Stimulated activated CD4-positive, alpha-beta T cell treated with anti-CD3 and anti-CD28 coated beads, Interleukin-2, amount 100 ng/mL, for 4 hours (primary cell): ENCODE results near the gene FOXA3.
"Not testable (repeated sequence)": the region's sequence is repeated elsewhere in the genome, so short reads cannot be mapped to it uniquely, and the experiment has no call there.

Experiments used
- DNase-seq: peaks from one replicate; pipeline ENCODE4 v3.0.0-alpha.2; 2020; ENCODE audit warnings: low read depth

The FOXA3 gene

DNA sequence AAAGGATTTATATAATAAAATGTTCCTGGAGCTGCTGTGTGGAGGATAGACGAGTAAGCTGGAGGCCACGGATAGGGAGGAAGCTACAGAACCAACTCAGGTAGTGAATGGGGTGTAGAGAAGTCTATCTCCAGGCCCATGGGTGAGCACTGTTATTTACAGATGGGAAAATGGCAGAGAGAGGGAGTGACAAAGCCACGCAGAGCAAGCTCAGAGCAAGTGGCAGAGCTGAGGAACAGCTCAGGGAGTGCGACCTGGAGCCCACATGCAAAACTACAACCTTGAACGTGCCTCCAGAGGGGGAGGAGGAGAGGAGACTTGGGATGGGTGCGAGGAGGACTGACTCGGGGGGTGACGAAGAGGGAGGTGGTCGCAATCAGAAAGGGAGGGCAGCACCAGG is 35.6 kb upstream of the FOXA3 start:
- no peak for DNase-seq

DNA sequence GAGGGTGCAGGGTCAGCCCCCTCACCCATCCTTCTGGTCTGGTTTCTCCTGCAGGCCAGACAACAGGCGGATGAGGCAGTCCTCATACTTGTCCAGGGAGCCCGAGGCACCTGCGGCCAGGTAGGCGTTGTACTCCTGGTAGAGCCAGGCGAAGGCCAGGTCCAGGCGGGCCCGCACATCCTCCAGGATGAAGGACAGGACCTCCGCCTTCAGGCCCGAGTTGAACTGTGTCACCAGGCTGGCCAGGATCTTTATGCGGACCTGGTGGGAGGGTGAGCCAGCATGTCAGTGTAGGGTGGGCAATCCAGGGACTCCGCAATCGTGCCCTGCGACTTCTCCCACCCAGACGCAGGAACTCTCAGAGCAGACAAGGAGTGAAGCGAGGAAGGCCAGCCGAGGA is 35.2 kb upstream of the FOXA3 start:
- DNase-seq, result no peak

DNA sequence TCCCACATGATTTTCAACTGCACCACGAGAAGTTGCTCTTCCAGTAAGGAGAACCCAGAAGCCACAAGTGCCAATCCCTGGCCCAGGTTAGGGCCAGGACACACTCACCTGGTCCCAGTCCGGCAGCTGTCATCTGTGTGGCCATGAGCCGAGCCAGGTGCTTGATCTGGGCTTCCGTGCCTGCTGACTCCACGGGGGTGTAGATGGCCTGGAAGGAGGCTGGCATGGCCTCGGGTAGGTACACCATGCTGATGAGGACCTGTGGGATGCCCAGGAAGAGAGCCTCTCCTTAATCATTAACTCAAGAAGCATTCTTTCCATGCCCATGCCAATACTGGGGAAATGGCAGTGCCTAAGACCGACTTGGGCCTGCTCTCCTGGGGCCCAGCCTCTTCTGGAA is 29.2 kb upstream of the FOXA3 start:
- no peak for DNase-seq

DNA sequence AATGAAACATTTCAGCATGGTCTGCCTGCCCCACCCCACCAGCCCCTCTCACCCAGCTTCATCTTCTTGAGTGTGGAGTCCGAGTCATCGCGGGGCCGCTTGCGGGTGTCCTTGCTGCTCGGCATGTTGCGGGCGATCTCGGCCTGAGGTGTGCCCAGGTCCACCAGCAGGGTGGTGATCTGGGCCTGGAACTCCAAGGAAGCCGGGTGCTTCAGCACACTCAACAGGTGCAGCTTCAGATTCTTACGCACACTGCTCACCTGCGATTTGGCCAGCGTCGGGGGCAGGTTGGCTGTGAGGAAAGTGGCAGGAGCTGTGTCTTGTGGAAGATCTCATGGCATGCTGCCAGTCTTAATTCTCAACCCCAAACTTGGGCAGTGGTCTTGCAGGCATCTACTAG is 21.9 kb upstream of the FOXA3 start:
- DNase-seq, result no peak

DNA sequence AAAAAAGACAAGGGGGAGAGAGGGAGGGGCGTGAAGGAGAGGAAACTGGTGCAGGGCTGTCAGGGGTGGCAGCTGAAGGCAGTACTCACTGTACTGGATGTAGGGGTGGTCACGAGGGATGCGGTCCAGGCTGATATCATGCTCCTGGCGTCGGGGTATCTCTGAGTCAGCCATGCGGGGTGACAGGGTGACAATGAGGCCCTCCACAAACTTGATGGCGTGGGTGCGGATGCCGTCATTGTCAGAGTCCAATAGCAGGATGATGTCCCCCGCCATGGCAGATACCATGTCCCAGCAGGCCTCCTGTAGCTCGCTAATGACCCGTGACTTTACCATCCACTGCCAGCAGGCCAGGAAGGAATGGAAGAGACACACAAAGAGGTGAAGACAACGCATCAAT is 16.5 kb upstream of the FOXA3 start:
- no peak for DNase-seq

DNA sequence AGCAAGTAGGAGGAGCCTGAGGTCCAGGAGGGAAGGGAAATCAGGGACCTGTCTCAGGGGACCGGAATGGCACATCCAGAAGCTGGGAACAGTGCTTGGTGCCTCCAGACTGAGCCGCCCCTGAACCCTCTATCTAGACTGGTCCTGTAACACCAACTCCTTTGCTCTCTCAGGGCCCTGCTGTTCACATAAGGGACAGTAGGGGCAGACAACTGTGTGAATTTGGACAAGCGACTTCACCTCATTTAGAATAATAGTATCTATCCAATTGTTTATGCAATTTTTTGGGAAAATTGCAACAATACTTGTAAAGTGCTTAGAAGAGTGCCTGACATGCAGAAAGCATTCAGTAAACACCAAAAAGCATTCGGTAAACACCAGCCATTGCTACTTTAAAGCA is 15.2 kb upstream of the FOXA3 start:
- DNase-seq, result no peak

DNA sequence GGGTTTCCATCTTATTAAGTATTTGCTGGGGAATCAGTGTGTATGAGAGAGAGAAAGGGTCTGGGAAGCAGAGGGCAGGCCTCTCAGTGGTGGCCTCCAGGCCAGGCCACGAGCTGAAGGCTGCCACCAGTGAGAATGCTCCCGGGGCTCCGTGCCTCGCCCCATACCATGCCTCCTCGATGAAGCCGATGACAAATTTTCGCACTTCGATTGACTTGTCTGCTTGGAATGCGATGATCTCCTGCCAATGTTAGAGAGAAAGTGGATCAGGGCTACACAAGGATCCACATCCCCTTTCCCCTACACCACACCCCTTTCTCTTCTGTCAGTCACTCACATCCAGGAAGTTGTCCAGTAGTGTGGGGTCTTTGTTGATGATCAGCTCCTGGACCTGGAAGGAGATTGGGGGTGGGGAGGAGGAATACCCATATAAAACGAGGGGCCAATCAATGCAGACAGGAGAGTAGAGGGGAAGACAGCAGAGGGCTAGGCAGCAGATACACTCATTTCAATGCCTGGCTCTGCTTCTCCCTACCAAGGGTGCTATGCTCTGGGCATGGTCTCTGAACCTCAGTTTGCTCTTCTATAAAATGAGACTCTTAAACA is 11.9 kb upstream of the FOXA3 start:
- DNase-seq, result no peak

DNA sequence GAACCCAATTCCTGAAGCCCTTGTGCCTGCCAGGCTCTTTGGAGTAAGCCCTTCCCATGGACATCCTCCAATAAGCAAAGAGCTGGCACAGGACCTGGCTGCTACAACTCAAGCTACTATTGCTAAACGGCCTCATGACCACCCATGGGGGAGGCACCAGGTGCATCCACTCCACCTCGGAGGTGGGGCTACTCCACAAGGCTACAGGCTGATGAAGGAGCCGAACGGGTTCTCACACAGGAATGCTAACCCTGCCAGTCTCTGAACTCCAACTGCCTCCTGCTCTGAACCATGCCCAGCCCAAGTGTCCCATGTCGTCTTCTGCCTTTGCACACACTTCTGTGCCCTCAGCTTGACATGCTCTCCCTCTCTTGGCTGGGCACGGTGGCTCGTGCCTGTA is 11.1 kb upstream of the FOXA3 start:
- no peak for DNase-seq

DNA sequence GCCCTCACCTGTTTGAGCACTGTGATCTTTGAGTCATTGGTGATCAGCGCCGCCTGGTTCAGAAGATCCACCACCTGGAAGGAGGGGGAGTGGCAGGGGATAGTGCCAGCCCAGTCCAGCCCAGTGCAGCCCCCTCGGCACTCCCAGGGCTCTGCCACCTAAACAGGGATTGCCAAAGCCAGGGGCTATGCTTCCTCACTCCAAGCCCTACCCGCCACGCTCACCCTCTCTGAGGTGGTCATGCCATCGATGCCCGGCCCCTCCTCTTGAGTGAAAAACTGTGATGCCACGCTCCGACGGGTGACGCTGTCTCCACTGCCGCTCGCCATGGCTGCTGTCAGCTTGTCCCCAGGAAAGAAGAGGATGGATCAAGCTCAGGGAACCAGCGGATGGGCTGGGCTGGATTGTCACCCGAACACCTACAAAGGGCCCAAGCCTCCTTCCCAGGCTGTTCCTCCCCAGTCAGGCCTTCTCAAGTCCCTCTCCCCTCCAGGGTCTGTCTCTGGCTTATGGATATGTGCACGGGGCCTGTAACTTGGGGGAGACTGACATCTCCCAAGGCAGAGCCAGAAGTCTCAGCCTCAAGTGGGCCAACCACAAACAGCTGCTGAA is 9.9 kb upstream of the FOXA3 start:
- DNase-seq, result no peak

DNA sequence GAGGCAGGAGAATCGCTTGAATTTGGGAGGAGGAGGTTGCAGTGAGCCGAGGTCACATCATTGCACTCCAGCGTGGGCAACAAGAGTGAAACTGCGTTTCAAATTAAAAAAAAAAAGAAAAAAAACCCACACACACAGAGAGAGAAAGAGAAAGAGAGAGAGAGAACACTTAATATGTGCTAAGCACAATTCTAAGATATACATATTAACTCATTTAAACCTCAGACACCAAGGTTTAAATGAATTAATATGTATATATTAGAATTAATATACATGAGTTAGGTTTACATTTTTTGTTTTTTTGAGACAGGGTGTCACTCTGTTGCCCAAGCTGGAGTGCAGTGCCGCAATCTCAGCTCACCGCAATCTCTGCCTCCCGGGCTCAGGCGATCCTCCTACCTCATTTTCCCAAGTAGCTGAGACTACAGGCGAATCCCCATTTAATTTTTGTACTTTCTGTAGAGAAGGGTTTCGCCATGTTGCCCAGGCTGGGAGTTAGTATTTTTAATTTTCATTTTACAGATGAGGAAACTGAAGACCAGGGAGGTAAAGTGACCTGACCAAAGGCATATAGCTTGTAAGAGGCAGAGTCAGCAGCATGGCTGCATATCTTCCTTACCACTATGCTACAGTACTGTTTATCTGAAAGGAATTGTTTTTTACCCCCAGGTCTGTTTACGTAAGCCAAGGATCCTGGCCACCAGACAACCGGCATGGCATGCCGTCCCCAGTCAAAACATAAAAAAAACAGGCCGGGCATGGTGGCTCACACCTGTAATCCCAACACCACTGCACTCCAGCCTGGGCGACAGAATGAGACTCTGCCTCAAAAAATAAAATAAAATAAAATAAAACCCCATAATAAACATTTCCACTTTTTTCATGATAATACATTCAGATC is 3.5 kb upstream of the FOXA3 start:
- no peak for DNase-seq

DNA sequence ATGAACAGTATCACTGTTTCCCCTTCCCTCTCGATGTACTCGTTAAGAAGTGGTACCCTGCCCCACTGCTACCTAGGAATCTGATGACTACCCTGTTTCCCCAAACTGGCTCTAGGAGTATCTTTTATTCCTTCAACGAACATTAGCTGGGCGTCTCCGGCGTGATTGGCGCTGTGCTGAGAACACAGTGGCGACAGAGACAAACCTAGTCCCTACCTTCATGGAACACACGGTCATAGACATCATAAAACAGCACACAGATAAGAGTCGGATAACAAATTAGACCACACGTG is 1.9 kb upstream of the FOXA3 start:
- DNase-seq, result no peak

DNA sequence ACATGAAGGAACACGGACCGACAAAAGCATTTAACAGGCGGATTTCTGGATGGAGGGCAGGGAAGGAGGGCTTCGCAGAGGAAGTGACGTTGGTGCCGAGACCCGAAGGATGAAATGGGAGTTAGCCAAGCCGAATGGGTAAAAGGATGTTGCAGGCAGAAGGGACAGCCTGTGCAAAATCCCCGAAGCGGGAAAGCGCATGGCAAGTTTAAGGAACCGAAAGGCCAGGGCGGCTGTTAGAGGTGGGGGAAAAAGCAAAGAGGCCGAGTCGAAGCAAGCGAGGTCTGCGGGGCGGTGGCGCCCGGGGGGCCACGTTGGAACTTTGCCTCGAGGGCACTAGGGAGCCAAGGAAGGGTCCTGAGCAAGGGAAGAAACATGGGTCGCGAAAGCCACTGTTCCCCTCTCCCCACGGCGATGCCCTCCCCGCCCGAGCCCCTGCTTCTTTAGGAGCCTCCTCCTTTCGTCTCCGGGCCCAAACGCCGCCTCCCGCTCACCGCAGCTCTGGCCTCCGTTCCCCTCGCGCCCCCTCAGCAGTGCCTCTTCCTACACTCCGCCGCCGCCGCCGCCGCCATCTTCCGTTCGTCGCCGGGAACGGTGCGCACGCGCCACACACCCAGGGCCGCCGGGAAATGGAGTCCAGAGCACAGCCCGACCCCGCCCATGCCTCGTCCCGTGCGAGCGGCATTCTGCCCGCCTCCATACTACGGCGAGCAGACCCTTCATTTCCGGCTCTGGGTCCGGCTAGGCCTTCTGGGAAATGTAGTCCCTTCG is 1.4 kb upstream of the FOXA3 start, which contains the start of gene SYMPK:
Gene SYMPK (minus strand): TSS at position 584 of the 771 bp plus-strand sequence. CDS start 8,652 bp downstream, outside the sequence.
- peak; percentile 99 for DNase-seq

DNA sequence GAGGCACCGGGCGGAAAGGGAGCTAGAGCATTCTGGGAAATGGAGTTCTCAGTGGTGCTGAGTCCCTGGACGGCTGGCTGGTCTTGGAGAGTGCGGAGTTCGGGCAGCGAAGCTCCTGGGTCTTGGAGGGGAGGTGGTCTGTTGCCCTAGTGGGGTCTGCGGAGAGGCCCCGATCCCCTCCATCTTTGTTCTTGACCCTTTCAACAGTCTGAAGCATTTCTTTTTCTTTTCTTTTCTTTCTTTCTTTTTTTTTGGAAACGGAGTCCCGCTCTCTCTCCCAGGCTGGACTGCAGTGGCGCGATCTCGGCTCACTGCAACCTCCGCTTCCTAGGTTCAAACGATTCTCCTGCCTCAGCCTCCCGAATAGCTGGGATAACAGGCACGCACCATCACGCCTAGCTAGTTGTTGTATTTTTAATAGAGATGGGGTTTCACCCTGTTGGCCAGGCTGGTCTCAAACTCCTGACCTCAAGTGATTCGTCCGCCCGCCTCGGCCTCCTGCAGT is 739 bp upstream of the FOXA3 start:
- DNase-seq, result no peak

DNA sequence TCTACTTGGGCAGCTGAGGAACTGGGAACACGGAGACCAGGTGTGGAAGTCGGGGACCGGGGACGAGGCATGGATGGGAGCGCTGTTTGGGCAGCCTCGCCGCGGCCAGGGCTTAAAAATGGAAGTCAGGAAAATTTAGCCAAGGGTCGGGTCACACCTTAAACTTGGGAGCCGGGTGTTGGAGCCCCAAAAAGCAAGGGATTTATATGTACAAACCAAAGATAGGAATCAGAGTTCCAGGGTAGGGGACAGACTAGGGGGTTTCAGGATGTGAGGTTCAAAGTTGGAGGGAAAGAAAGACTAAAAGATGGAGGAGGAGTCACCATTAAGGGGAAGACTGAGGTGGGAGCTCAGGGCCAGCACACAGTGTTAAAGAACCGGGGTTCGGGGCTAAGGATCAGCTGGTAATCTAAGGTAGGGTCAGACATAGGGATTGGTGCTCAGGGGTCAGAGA is 530 bp downstream of the FOXA3 start:
- DNase-seq, result no peak

DNA sequence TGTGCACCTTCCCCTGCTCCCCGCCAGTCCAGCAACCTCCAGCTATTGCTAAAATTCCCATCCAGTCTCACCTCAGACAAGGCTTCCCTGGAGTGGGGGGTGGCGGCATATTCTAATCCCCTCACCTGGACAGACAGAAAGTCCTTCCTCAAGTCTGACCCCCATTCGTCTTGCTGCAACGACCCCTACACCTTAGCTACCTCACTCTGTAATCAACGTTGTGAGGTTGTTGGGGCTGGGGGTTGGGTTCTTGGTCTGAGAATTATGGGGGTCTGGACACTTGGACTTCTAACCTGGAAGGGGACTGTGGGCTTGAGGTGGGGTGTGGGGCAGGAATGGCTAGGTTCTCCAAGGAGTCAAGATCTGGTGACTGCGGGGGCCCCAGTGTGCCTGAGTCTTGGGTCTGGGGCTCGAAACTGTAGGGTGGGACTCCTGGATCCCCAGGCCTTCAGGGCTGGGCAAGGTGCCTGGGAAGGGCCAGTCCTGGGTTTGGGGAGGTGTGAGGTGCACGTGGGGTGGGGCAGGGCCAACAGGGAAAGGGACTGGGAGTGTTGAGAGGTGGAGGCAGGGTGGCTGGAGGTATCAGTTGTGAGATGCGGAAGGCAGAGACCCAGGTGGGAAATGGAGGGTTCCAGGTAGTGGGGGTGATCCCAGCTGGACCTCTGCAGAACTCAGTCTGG is 1.3 kb downstream of the FOXA3 start:
- no peak for DNase-seq

DNA sequence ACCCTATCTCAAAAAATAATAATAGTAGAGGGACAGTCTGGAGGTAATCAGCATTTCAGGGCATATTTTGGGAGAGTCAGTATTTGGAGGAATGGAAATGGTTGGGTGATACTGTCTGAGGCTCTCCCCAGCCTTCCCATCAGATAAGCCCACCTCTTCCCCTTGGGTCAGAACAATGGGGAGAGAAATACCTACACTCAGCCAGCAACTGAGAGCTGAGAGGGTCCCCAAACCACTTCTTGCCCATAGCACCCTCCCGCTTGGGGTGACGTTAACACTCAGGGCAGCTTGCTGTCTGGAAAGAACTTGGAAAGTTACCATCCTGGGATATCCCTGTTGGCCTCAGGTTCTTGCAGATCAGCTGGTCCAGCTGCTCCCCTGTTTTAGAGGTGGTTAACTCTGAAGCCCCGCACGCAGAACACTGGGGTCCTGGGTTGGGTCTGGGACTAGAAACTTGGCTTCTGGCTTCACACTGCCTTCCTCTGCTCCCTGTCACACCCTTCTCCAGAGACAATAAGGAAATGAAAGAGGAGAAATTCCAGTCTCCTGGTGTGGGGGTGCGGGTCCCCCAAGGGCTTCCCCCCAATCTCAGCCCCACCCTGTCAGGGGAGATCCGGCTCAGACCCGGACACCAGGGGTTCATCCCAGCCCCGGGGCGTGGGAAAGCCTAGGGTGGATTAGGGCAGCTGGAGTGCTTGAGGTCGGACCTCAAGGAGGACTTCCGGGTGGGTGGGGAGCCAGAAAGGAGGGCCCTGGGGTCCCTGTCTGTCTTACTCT is 2.5 kb downstream of the FOXA3 start:
- DNase-seq, result no peak

DNA sequence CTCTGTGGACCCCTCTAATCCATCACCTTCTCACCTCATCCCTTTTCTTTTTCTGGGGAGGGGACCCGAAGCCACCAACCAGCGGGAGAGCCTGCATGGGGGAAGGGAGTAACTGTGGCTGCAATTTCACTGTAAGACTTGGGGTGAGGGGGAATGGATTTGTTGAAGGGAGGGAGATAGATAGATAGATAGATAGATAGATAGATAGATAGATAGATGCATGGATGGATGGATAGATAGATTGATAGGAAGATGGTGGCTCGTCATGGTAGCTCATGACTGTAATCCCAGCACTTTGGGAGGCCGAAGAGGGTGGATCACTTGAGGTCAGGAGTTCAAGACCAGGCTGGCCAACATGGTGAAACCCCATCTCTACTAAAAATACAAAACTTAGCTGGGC is 3.1 kb downstream of the FOXA3 start:
- DNase-seq, result not testable (repeated sequence)

DNA sequence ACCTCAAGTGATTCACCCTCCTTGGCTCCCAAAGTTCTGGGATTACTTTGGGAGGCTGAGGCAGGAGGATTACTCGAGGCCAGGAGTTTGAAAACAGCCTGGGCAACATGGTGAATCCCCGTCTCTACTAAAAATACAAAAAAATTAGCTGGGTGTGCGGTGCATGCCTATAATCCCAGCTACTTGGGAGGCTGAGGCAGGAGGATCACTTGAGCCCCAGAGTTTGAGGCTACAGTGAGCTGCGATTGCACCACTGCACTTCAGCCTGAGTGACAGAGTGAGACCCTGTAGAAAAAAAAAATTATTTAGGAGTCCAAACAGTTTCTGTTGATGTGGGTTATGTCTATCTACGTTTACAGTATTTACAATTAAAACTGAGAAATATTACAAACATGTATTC is 6.7 kb downstream of the FOXA3 start:
- DNase-seq, result no peak

DNA sequence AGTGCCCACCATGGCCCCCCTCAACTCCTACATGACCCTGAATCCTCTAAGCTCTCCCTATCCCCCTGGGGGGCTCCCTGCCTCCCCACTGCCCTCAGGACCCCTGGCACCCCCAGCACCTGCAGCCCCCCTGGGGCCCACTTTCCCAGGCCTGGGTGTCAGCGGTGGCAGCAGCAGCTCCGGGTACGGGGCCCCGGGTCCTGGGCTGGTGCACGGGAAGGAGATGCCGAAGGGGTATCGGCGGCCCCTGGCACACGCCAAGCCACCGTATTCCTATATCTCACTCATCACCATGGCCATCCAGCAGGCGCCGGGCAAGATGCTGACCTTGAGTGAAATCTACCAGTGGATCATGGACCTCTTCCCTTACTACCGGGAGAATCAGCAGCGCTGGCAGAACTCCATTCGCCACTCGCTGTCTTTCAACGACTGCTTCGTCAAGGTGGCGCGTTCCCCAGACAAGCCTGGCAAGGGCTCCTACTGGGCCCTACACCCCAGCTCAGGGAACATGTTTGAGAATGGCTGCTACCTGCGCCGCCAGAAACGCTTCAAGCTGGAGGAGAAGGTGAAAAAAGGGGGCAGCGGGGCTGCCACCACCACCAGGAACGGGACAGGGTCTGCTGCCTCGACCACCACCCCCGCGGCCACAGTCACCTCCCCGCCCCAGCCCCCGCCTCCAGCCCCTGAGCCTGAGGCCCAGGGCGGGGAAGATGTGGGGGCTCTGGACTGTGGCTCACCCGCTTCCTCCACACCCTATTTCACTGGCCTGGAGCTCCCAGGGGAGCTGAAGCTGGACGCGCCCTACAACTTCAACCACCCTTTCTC is 8.2 kb downstream of the FOXA3 start:
- DNase-seq, result no peak

DNA sequence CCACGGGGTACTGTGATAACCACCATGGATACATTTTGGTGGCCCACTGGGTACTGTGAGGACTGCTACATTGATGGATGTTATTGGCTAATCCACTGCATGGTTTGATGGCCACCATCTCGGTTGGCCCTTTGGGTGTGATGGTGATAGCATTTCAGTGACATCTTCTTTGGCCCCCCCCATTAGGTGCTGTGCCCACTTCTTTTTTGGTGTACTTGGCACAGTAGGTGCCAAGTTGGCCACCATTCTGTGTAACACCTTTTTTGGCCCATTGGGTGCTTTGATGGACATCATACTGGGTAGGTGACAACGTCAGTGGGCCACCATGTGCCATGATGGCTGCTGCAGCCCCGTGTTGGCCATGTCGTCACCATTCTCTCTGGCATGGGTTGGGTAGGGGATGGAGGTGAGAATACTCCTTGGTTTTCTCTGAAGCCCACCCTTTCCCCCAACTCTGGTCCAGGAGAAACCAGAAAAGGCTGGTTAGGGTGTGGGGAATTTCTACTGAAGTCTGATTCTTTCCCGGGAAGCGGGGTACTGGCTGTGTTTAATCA is 9.2 kb downstream of the FOXA3 start:
- no peak for DNase-seq
